ENCODE data around the gene OR14K1. TPM values are rescaled to one million over a fixed set of nuclear protein-coding genes. Genes with fewer than 3 reads are reported as not detected.
"Not testable (repeated sequence)": the region's sequence is repeated elsewhere in the genome, so short reads cannot be mapped to it uniquely, and the experiment has no call there.

The OR14K1 gene
- total and polyA plus RNA-seq, 2 experiments from 2014 or later, result 0.31 TPM; not detected in 1

- DNase-seq (ENCODE audit: low spot score); H3K27me3 Mint-ChIP-seq (ENCODE audit: insufficient read depth, low read depth, poor library complexity); H3K4me1 Mint-ChIP-seq; H3K79me2 ChIP-seq (replicated peaks; ENCODE audit: insufficient read depth); ATAC-seq; H3K4me2 ChIP-seq; H3K36me3 Mint-ChIP-seq (ENCODE audit: low read depth); H2AFZ ChIP-seq; H3K27ac ChIP-seq (ENCODE audit: low read depth); H4K20me1 ChIP-seq (replicated peaks; ENCODE audit: insufficient read depth); H3F3A ChIP-seq (replicated peaks; ENCODE audit: low read depth); H3K36me3 ChIP-seq (ENCODE audit: insufficient read depth); H3K27me3 ChIP-seq (ENCODE audit: insufficient read depth); H3K4me1 ChIP-seq (ENCODE audit: insufficient read depth); H3K9me2 ChIP-seq (ENCODE audit: insufficient read depth); H3K4me3 Mint-ChIP-seq; H3K4me3 ChIP-seq; H3K27ac Mint-ChIP-seq: not testable (repeated sequence)
- H3K9me3 Mint-ChIP-seq, result peaks cover 47% of the 10 kb centered on the region
Observed at GRCh38 chr1:247754311-247754710, 15.9 kb downstream of the OR14K1 start.

GRCh38 chr1:247760456-247760855 is 22.0 kb downstream of the OR14K1 start, which contains the start of gene OR1C1:
TSS of gene OR1C1 (minus strand) at chr1:247760556. CDS start at chr1:247758406, 2,150 bp downstream.
- no peak within 1 kb of the TSS for H3K27ac Mint-ChIP-seq
- H3K9me3 Mint-ChIP-seq, result peaks cover 48% of the 10 kb centered on the region
- Histone ChIP-seq H3K4me3 (no peak within 1 kb of the TSS), H4K20me1 (replicated peaks; ENCODE audit: insufficient read depth) (no peaks in the 10 kb centered on the region), H3K4me2 (no peak within 1 kb of the TSS), H2AFZ (no peak within 1 kb of the TSS), H3F3A (replicated peaks; ENCODE audit: low read depth) (no peaks in the 10 kb centered on the region), H3K4me1 (ENCODE audit: insufficient read depth) (no peaks in the 10 kb centered on the region), H3K36me3 (ENCODE audit: insufficient read depth) (no peaks in the 10 kb centered on the region), H3K9me2 (ENCODE audit: insufficient read depth) (no peaks in the 10 kb centered on the region), H3K27ac (ENCODE audit: low read depth) (no peak within 1 kb of the TSS), H3K79me2 (replicated peaks; ENCODE audit: insufficient read depth) (no peaks in the 10 kb centered on the region), H3K27me3 (ENCODE audit: insufficient read depth) (no peaks in the 10 kb centered on the region)
- peaks cover 1% of the 10 kb centered on the region for H3K27me3 Mint-ChIP-seq (ENCODE audit: insufficient read depth, low read depth, poor library complexity)
- H3K4me1 Mint-ChIP-seq, result no peaks in the 10 kb centered on the region
- DNase-seq (ENCODE audit: low spot score) (no peak), ATAC-seq (no peak)
- no peaks in the 10 kb centered on the region; the same call in 2 of the 3 replicates for H3K36me3 Mint-ChIP-seq (ENCODE audit: low read depth)
- no peak within 1 kb of the TSS for H3K4me3 Mint-ChIP-seq
- TF ChIP-seq ZNF462 (CRISPR knock-in tag; IDR thresholded peaks at IDR 0.05) (no peak), CTCF (conservative IDR thresholded peaks at IDR 0.05; ENCODE audit: low read depth in 2 of 2) (no peak), STAT1 (IDR thresholded peaks at IDR 0.05; ENCODE audit: unreplicated experiment) (no peak), REST (IDR thresholded peaks at IDR 0.05; ENCODE audit: unreplicated experiment) (no peak), EZH2phosphoT487 (IDR thresholded peaks at IDR 0.05; ENCODE audit: unreplicated experiment) (no peak), JUNB (IDR thresholded peaks at IDR 0.05; ENCODE audit: unreplicated experiment) (no peak), ZNF114 (CRISPR knock-in tag; IDR thresholded peaks at IDR 0.05) (no peak), POLR2AphosphoS5 (IDR thresholded peaks at IDR 0.05; ENCODE audit: low read depth) (no peak), CREB1 (CRISPR knock-in tag; IDR thresholded peaks at IDR 0.05; ENCODE audit: low read depth) (no peak), ZNF331 (CRISPR knock-in tag; IDR thresholded peaks at IDR 0.05; ENCODE audit: low read depth) (no peak)
